ENCODE measurements around the gene SNX5. TPM values are rescaled to one million over a fixed set of nuclear protein-coding genes. Genes with fewer than 3 reads are reported as not detected.

The SNX5 gene
- total RNA-seq, 1 donor from 2014 or later = 159 TPM

GRCh38 chr20:17940224-17940971 lies 28.2 kb downstream of the SNX5 start:
- H3K36me3 ChIP-seq = peaks cover 0 to 37% of the 10 kb centered on the region in 2 donors
- no peaks in the 10 kb centered on the region for H3K9me3 ChIP-seq
- DNase-seq (ENCODE audit: extremely low spot score in 2 of 2) = no peak
- H3K4me1 ChIP-seq = peaks cover 37% of the 10 kb centered on the region
- H3K27me3 ChIP-seq = no peaks in the 10 kb centered on the region
- H3K4me3 ChIP-seq = no peak overlapping the region
- H3K27ac ChIP-seq = no peak overlapping the region
- intact Hi-C loops (cut with DNase I) = no loop called here
- TF ChIP-seq CTCF (IDR thresholded peaks at IDR 0.05) (no peak), POLR2A (IDR thresholded peaks at IDR 0.05) (no peak), POLR2AphosphoS5 (IDR thresholded peaks at IDR 0.05; ENCODE audit: insufficient read depth in 1 of 2, low read depth in 1 of 2) (no peak)

- Histone ChIP-seq H3K27ac (no peak overlapping the region), H3K36me3 (peaks cover 0 to 31% of the 10 kb centered on the region in 2 donors), H3K4me1 (peaks cover 44% of the 10 kb centered on the region), H3K9me3 (no peaks in the 10 kb centered on the region), H3K4me3 (no peak overlapping the region), H3K27me3 (no peaks in the 10 kb centered on the region)
- intact Hi-C loops (cut with DNase I) = no loop called here
- DNase-seq (ENCODE audit: extremely low spot score in 2 of 2) = no peak
- no peak for TF ChIP-seq POLR2AphosphoS5 (IDR thresholded peaks at IDR 0.05; ENCODE audit: insufficient read depth in 1 of 2, low read depth in 1 of 2)
- no peak for TF ChIP-seq CTCF (IDR thresholded peaks at IDR 0.05)
- TF ChIP-seq POLR2A (IDR thresholded peaks at IDR 0.05) = no peak
Observed at GRCh38 chr20:17939622-17940223, 28.9 kb downstream of the SNX5 start.

- no peak for TF ChIP-seq POLR2A (IDR thresholded peaks at IDR 0.05)
- peak; percentile 35 to 70 (median 47) for TF ChIP-seq CTCF (IDR thresholded peaks at IDR 0.05)
- no peak for TF ChIP-seq POLR2AphosphoS5 (IDR thresholded peaks at IDR 0.05; ENCODE audit: insufficient read depth in 1 of 2, low read depth in 1 of 2)
- intact Hi-C loops (cut with DNase I) = no loop called here
- H3K4me3 ChIP-seq = no peak overlapping the region
- peaks cover 47% of the 10 kb centered on the region for H3K4me1 ChIP-seq
- H3K36me3 ChIP-seq = peaks cover 0 to 24% of the 10 kb centered on the region in 2 donors
- H3K9me3 ChIP-seq = no peaks in the 10 kb centered on the region
- DNase-seq (ENCODE audit: extremely low spot score in 2 of 2) = no peak
- H3K27ac ChIP-seq = peak overlapping the region; percentile 74
- no peaks in the 10 kb centered on the region for H3K27me3 ChIP-seq
Observed at GRCh38 chr20:17938871-17939619, 29.5 kb downstream of the SNX5 start.

GRCh38 chr20:17936761-17937732 lies 31.5 kb downstream of the SNX5 start:
- Histone ChIP-seq H3K36me3 (peaks cover 0 to 8% of the 10 kb centered on the region in 2 donors), H3K4me3 (no peak overlapping the region), H3K9me3 (no peaks in the 10 kb centered on the region), H3K27me3 (no peaks in the 10 kb centered on the region), H3K4me1 (peaks cover 47% of the 10 kb centered on the region), H3K27ac (peak overlapping the region; percentile 74)
- no peak for DNase-seq (ENCODE audit: extremely low spot score in 2 of 2)
- intact Hi-C loops (cut with DNase I) = no loop called here
- TF ChIP-seq POLR2A (IDR thresholded peaks at IDR 0.05) (no peak), POLR2AphosphoS5 (IDR thresholded peaks at IDR 0.05; ENCODE audit: insufficient read depth in 1 of 2, low read depth in 1 of 2) (no peak), CTCF (IDR thresholded peaks at IDR 0.05) (no peak)
